ENCODE data around the gene DTWD2. TPM values are rescaled to one million over a fixed set of nuclear protein-coding genes. Genes with fewer than 3 reads are reported as not detected.
"Not testable (repeated sequence)": the region's sequence is repeated elsewhere in the genome, so short reads cannot be mapped to it uniquely, and the experiment has no call there.

DTWD2 gene
- total RNA-seq, 1 donor: 10.8 TPM

GRCh38 chr5:119019501-119019900, 31.2 kb upstream of the DTWD2 start:
- no peak for DNase-seq (ENCODE audit: low read depth)
- H3K4me3 ChIP-seq (ENCODE audit: low read depth, low read length): no peak overlapping the region
- TF ChIP-seq CTCF (IDR thresholded peaks at IDR 0.05; ENCODE audit: insufficient read depth, low read depth, low read length): no peak

GRCh38 chr5:119017994-119018393, 29.6 kb upstream of the DTWD2 start:
- no peak overlapping the region for H3K4me3 ChIP-seq (ENCODE audit: low read depth, low read length)
- no peak for DNase-seq (ENCODE audit: low read depth)
- no peak for TF ChIP-seq CTCF (IDR thresholded peaks at IDR 0.05; ENCODE audit: insufficient read depth, low read depth, low read length)

GRCh38 chr5:119016125-119016774, 27.9 kb upstream of the DTWD2 start:
- no peak for DNase-seq (ENCODE audit: low read depth)
- no peak for TF ChIP-seq CTCF (IDR thresholded peaks at IDR 0.05; ENCODE audit: insufficient read depth, low read depth, low read length)
- H3K4me3 ChIP-seq (ENCODE audit: low read depth, low read length): no peak overlapping the region

GRCh38 chr5:119011186-119011585, 22.8 kb upstream of the DTWD2 start:
- no peak for TF ChIP-seq CTCF (IDR thresholded peaks at IDR 0.05; ENCODE audit: insufficient read depth, low read depth, low read length)
- H3K4me3 ChIP-seq (ENCODE audit: low read depth, low read length): no peak overlapping the region
- no peak for DNase-seq (ENCODE audit: low read depth)

- no peak for DNase-seq (ENCODE audit: low read depth)
- no peak overlapping the region for H3K4me3 ChIP-seq (ENCODE audit: low read depth, low read length)
- TF ChIP-seq CTCF (IDR thresholded peaks at IDR 0.05; ENCODE audit: insufficient read depth, low read depth, low read length): no peak
Observed at GRCh38 chr5:119010206-119010605, 21.9 kb upstream of the DTWD2 start.

GRCh38 chr5:119009131-119009530, 20.8 kb upstream of the DTWD2 start:
- no peak for TF ChIP-seq CTCF (IDR thresholded peaks at IDR 0.05; ENCODE audit: insufficient read depth, low read depth, low read length)
- DNase-seq (ENCODE audit: low read depth): no peak
- H3K4me3 ChIP-seq (ENCODE audit: low read depth, low read length): no peak overlapping the region

GRCh38 chr5:118999696-119000095, 11.3 kb upstream of the DTWD2 start:
- DNase-seq (ENCODE audit: low read depth): no peak
- H3K4me3 ChIP-seq (ENCODE audit: low read depth, low read length): no peak overlapping the region
- no peak for TF ChIP-seq CTCF (IDR thresholded peaks at IDR 0.05; ENCODE audit: insufficient read depth, low read depth, low read length)

GRCh38 chr5:118998861-118999260, 10.5 kb upstream of the DTWD2 start:
- not testable (repeated sequence) for H3K4me3 ChIP-seq (ENCODE audit: low read depth, low read length); DNase-seq (ENCODE audit: low read depth)

Measured in fibroblast of villous mesenchyme (primary cell).